Measurements from ENCODE around the gene C5. TPM values are rescaled to one million over a fixed set of nuclear protein-coding genes. Genes with fewer than 3 reads are reported as not detected.

Gene C5
- total RNA-seq, 1 donor from 2014 or later, result 1.5 TPM

DNA sequence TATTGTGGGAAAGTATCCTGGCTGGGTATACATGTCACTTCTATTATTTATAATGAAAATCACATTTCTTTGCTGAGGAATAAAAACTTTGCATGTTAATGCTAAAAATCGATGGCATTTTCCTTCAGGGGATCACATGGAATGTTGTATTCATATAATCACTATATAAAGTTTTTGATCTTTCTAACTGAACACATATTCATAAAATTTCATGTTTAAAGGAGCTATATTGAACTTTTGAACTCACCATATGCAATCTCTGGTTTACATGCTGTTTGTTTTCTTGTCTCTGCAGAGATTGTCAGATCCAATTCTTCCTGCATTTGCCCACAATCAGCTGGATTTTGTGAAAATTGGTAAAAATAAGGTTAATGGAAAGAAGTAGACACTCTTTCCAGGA lies 90.1 kb downstream of the C5 start:
- Mint-ChIP-seq H3K4me3 (no peak overlapping the region), H3K9me3 (no peaks in the 10 kb centered on the region), H3K36me3 (ENCODE audit: low read depth) (no peaks in the 10 kb centered on the region), H3K4me1 (no peaks in the 10 kb centered on the region), H3K27ac (no peak overlapping the region), H3K27me3 (peaks cover 16% of the 10 kb centered on the region)
- intact Hi-C loops (cut with micrococcal nuclease), result no loop called here
- no peak for DNase-seq

DNA sequence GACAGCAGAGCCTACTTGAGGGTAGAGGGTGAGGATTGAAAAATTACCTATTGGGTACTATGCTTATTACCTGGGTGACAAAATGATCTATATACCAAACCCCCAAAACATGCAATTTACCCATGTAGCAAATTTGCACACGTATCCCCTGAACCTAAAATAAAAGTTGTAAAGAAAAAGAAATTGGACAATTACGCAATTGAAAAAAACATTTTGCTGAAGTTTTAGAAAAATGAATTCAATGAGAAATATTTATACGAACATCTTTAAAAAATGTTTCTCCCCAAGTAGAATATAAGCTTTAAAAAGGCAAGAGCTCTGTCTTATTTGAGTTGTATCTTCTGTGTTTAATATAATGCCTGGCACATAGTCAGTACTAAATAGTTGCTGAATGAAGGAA lies 93.2 kb downstream of the C5 start:
- intact Hi-C loops (cut with micrococcal nuclease), result no loop called here
- H3K4me1 Mint-ChIP-seq, result no peaks in the 10 kb centered on the region
- H3K36me3 Mint-ChIP-seq (ENCODE audit: low read depth), result no peaks in the 10 kb centered on the region
- peaks cover 9% of the 10 kb centered on the region for H3K27me3 Mint-ChIP-seq
- H3K9me3 Mint-ChIP-seq, result no peaks in the 10 kb centered on the region
- no peak for DNase-seq
- no peak overlapping the region for H3K4me3 Mint-ChIP-seq
- no peak overlapping the region for H3K27ac Mint-ChIP-seq

DNA sequence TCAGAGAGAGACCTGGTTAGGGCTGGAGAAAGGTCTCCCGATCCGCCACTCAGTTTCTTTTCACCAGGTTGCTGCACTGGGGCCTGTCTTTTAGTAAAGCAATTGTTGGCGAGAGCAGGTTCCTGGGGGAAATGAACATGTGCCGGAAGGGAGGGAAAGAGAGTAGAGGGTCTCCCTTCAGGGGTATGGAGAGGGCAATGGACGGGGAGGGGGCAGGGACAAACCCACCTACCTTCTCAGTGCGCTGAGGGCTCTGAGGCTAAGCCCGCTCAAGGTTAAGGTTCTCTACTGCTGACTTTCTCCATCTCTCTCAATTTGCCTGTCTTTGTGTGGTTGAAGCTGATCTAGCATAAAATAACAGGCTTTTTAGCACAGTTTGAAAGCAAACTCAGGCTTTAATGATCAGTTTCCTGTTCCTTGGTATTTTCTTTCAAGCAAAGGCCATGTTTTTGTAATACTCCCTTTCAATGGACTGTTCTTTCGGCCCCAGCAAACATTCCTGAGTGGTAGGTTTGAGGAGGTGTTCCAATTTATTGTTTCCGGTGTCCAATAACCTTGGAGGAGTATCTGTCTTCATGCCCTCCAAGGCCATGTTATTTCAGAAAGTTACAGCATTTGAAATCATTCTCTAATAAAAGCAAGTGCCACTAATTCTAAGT lies 98.0 kb downstream of the C5 start:
- H3K9me3 Mint-ChIP-seq, result no peaks in the 10 kb centered on the region
- H3K4me1 Mint-ChIP-seq, result no peaks in the 10 kb centered on the region
- H3K27me3 Mint-ChIP-seq, result peaks cover 5% of the 10 kb centered on the region
- no peaks in the 10 kb centered on the region for H3K36me3 Mint-ChIP-seq (ENCODE audit: low read depth)
- intact Hi-C loops (cut with micrococcal nuclease), result no loop called here
- no peak overlapping the region for H3K4me3 Mint-ChIP-seq
- no peak overlapping the region for H3K27ac Mint-ChIP-seq
- no peak for DNase-seq

DNA sequence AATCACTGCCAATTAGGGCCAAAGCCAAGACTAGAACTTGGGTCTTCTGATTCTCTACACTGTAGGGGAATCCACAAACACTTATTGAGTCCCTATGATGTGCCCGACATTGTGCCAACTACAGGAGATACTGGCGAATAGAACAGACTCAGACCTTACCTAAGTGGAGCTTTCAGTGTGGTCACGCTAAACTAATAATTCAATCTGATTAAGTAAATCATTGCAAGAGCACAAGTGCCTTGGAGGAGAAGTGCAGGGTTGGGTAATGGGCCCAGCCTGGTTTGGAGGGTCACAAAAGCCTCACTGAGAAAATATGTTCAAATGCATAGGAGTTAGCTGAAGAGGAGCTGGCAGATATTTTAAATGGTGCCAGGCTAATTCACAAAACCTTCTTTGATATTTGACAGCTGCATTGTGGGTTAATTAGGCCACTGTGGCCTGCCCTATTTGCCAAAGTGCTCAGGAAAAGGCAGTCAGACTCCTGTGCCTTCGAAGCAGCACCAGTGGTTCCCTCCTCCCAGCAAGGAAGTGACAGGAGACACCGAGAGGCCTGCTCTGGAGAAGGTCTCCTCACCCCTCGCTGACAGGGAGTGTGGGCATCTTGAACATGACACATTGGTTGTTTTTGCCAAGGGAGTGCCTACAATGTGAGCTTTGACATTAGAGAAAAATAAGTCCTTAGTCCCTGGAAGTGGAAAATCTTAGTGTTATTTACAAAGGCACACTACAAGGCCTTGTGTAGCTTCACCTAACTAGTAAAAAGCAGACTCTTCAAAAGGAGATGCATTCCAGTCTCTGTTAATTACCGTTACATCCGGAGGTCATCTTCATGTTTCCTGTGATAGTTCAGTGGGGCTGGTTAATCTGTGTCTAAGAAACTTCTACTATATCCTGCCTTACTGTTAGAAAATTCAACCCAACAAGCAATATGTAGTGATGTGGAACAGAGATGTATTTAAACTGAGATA lies 99.4 kb downstream of the C5 start:
- DNase-seq, result peak; percentile 36
- Mint-ChIP-seq H3K27ac (no peak overlapping the region), H3K36me3 (ENCODE audit: low read depth) (no peaks in the 10 kb centered on the region), H3K9me3 (no peaks in the 10 kb centered on the region), H3K27me3 (peaks cover 2% of the 10 kb centered on the region), H3K4me1 (no peaks in the 10 kb centered on the region), H3K4me3 (no peak overlapping the region)
- intact Hi-C loops (cut with micrococcal nuclease), result no loop called here

DNA sequence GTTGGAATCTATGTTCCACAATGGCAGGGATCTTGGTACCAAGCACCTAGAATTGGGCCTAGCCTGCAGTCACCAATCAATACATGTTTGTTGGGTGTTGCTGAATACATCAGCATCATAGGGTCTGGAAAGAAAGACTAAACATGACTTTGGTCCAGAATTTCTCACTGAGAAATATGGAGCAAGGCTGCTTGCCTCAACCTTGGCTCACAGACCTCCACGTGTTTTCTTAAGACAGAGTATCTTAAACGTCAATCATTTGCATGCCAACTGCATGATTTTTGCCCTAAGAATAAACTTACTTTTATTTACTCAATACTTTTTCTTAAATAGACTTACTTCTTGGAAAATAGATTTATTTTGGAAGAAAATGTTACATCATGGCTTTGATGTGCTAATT lies 100.8 kb downstream of the C5 start:
- DNase-seq, result no peak
- H3K4me3 Mint-ChIP-seq, result no peak overlapping the region
- peaks cover under 1% of the 10 kb centered on the region for H3K27me3 Mint-ChIP-seq
- H3K9me3 Mint-ChIP-seq, result no peaks in the 10 kb centered on the region
- H3K4me1 Mint-ChIP-seq, result no peaks in the 10 kb centered on the region
- intact Hi-C loops (cut with micrococcal nuclease), result no loop called here
- H3K27ac Mint-ChIP-seq, result no peak overlapping the region
- no peaks in the 10 kb centered on the region for H3K36me3 Mint-ChIP-seq (ENCODE audit: low read depth)

DNA sequence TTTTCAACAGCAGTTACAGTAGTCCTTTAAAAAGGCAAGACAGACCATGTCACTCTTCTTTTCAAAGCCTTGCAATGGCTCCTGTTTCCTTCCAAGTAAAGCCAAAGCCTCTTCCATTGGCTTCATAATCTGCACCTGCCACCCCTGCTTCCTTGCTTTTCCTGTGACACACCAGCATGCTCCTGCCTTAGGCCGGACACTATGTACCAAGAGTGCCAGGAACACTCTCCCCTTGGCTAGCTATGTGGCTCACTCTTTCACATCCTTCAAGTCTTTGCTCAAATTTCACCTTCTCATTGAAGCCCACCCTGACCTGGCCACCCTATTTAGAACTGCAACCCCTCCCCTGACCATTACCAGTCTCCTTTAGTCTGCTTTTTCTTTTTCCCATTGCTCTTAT lies 101.3 kb downstream of the C5 start:
- Mint-ChIP-seq H3K4me3 (no peak overlapping the region), H3K4me1 (no peaks in the 10 kb centered on the region), H3K27me3 (no peaks in the 10 kb centered on the region), H3K27ac (no peak overlapping the region), H3K9me3 (no peaks in the 10 kb centered on the region), H3K36me3 (ENCODE audit: low read depth) (no peaks in the 10 kb centered on the region)
- peak; percentile 42 for DNase-seq
- intact Hi-C loops (cut with micrococcal nuclease), result no loop called here

DNA sequence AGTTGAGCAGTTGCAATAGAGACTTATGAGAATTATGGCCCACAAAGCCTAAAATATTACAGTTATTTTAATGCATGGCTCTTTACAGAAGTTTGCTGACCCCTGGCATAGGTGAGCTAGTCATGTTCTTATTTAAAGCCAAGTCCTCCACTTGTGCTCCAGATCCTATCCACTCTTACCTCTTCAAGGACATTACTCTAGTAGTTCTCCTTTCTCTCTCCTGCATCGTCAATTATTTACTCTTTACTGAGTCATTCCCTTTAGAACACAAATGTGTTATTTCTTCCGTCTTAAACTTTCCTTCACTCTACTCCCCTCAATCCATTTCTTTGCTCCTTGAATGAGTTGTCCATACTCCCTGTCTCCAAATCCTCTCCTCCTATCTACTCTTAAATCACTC lies 102.9 kb downstream of the C5 start:
- no peak for DNase-seq
- Mint-ChIP-seq H3K9me3 (no peaks in the 10 kb centered on the region), H3K4me3 (no peak overlapping the region), H3K4me1 (no peaks in the 10 kb centered on the region), H3K27me3 (no peaks in the 10 kb centered on the region), H3K36me3 (ENCODE audit: low read depth) (no peaks in the 10 kb centered on the region), H3K27ac (no peak overlapping the region)
- intact Hi-C loops (cut with micrococcal nuclease), result no loop called here

DNA sequence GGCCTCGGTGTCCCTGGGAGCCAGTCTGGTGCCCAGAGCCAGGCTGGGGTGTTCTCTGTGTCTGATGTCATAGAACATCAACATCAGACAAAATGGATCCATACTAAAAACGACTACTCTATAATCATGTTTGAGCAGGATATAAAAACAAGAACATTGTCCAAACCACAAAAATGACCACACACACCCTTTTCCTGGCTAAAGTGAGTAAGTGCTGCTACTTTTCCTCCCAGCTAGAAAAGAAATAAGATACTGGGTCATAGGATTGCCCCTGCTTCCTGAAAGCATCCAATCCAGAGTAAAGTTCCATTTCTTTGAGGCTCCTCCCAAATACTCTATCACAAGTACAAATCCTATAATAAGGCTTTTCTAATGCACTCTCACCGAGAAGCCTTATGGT lies 103.8 kb downstream of the C5 start:
- Mint-ChIP-seq H3K36me3 (ENCODE audit: low read depth) (no peaks in the 10 kb centered on the region), H3K9me3 (no peaks in the 10 kb centered on the region), H3K4me1 (no peaks in the 10 kb centered on the region), H3K27me3 (no peaks in the 10 kb centered on the region), H3K27ac (no peak overlapping the region), H3K4me3 (no peak overlapping the region)
- DNase-seq, result peak; percentile 43
- intact Hi-C loops (cut with micrococcal nuclease), result no loop called here

DNA sequence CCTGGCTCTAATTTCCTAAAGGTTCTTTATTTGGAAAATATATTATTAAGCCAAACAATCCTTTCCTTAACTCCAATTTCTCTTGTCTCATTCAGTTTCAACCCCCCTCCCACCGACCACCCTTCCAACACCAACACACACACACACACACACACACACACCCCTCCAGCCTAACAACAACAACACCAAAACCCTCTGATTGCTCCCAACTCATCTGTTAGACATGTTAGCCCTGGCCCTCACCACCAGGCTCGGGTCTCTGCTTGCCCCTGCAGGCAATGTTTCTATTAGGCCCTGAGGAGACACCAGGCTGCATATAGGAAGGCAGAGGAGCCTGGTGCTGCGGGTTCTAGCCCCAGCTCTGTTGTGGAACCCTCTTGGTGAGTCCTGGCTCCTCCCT lies 105.1 kb downstream of the C5 start:
- no peak overlapping the region for H3K4me3 Mint-ChIP-seq
- H3K27ac Mint-ChIP-seq, result no peak overlapping the region
- H3K36me3 Mint-ChIP-seq (ENCODE audit: low read depth), result no peaks in the 10 kb centered on the region
- peaks cover 5% of the 10 kb centered on the region for H3K27me3 Mint-ChIP-seq
- H3K9me3 Mint-ChIP-seq, result no peaks in the 10 kb centered on the region
- peak; percentile 48 for DNase-seq
- intact Hi-C loops (cut with micrococcal nuclease), result no loop called here
- H3K4me1 Mint-ChIP-seq, result no peaks in the 10 kb centered on the region

DNA sequence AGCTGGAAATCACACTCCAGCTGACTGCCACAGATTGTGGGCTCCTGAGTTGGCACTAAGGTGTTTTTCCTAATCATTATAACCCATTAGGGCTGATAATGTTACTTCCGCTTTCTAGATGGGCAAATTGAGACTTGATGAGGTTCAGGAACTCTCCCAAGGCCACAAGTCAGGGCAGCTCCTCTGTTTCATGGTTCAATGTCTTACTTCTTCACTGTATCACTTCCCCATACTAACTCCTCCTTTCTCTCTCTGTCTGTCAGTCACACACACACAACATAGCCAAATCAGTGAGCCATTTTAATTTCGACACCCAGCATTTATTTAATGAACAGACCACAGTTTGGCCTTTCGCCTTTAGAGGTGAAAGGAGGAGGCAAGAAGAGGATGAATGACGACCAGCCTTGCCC lies 105.6 kb downstream of the C5 start:
- intact Hi-C loops (cut with micrococcal nuclease), result no loop called here
- DNase-seq, result peak; percentile 43
- H3K4me1 Mint-ChIP-seq, result no peaks in the 10 kb centered on the region
- H3K27me3 Mint-ChIP-seq, result peaks cover 5% of the 10 kb centered on the region
- H3K27ac Mint-ChIP-seq, result no peak overlapping the region
- H3K4me3 Mint-ChIP-seq, result no peak overlapping the region
- H3K9me3 Mint-ChIP-seq, result no peaks in the 10 kb centered on the region
- H3K36me3 Mint-ChIP-seq (ENCODE audit: low read depth), result no peaks in the 10 kb centered on the region

DNA sequence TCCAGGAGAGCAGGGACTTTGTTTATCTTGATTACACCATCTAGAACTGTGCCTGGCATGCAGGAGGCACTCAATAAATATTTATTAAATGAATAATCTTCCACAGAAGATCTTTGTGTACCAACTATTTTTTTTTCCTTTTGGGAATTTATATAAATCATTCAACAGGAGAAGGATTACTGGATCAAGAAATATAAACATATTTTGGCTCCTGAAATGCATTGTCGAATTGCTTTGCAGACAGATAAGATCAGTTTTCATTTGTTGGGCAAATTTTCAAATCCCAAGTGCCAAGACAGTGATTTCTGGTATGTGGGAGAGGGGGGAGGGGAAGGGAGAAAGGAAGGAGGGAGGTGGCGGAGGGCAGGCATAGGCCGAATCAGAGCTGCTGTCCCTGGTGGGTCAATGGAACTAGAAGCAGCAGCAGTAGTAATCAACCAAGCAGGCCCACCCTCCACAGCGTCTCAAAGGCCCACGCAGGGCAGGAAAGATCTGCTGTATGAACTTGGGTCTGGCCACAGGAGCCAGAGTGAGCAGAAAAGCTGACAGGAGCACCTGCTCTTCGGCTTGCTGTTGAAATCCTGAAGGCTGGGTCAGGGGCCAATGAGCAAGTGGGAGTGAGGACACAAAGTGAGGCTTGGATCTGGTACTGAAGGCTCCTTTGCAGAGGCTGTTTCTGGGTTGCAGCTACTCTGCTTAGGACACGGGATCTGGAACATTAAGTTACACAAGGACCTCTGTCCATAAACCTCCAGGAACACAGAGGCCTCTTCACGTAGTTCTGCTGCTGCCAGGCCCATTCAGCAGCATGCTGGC lies 107.7 kb downstream of the C5 start:
- Mint-ChIP-seq H3K36me3 (ENCODE audit: low read depth) (no peaks in the 10 kb centered on the region), H3K27me3 (peaks cover 5% of the 10 kb centered on the region), H3K9me3 (no peaks in the 10 kb centered on the region), H3K4me3 (no peak overlapping the region), H3K27ac (no peak overlapping the region), H3K4me1 (peaks cover 4% of the 10 kb centered on the region)
- peak; percentile 49 for DNase-seq
- intact Hi-C loops (cut with micrococcal nuclease), result no loop called here

DNA sequence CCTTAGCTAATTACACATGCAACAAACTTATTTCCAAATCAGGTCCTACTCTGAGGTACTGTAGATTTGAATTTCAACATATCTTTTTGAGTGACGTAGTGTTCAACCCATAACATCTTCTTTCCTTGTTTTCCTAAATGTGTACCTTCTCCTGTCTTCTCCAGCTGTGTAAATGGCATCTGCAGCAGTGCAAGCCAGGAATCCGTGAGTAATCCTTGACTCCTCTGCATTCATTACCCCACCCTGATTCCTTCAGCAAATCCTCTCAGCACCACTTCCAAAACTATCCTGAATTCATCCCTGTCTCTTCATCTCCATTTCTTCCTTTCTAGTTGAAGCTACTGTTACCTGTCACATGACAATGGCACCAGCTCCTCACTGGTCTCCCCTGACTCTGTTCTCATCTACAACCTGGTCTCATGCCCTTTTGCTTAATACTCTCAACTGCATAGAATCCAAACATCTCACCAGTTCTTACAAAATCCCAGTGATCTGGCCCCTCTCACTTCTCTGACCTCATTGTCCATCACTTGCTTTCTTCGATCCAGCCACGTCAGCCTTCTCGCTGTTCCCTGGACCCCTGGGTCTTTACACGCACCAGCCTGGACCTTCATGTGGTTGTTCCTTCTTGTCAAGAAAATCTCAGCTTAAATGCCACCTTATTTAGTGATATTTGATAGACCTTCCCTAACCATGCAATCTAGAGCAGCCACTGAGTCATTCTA lies 108.9 kb downstream of the C5 start:
- Mint-ChIP-seq H3K4me1 (peaks cover 14% of the 10 kb centered on the region), H3K27me3 (peaks cover 5% of the 10 kb centered on the region), H3K36me3 (ENCODE audit: low read depth) (no peaks in the 10 kb centered on the region), H3K9me3 (no peaks in the 10 kb centered on the region), H3K4me3 (no peak overlapping the region), H3K27ac (no peak overlapping the region)
- DNase-seq, result no peak
- intact Hi-C loops (cut with micrococcal nuclease), result no loop called here

DNA sequence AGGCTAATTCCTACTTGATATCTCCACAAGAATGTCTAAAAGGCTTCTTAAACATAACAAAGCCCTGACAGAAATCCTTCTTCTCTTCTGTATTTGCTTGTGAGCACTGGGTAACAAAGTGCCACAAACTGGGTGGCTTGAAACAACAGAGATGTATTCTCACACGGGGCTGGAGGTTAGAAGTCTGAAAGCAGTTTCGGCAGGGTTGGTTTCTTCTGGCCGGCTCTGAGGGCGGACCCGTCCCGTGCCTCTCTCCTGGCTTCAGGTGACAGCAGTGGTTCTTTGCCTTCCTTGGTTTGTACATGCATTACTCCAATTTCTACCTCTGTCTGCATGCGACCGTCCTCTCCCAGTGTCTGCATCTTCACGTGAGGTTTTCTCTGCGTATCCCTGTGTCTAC lies 109.5 kb downstream of the C5 start:
- intact Hi-C loops (cut with micrococcal nuclease), result no loop called here

More for the DNA sequence above, 109.5 kb downstream of the C5 start:
- Mint-ChIP-seq H3K36me3 (ENCODE audit: low read depth) (no peaks in the 10 kb centered on the region), H3K27me3 (peaks cover 5% of the 10 kb centered on the region), H3K9me3 (no peaks in the 10 kb centered on the region), H3K4me3 (no peak overlapping the region), H3K27ac (no peak overlapping the region), H3K4me1 (peaks cover 21% of the 10 kb centered on the region)
- DNase-seq, result no peak

Data from activated CD4-positive, alpha-beta T cell treated with anti-CD3 and anti-CD28 coated beads, Interleukin-2, amount 10 ng/mL, durations not matched to agents 24 days and 14 days (primary cell).